GM12865 (cell line): ENCODE results near the gene CSF2.

Experiments
- DNase-seq: peaks from one replicate; pipeline ENCODE4 v3.0.0; 2010; ENCODE audit warnings: low read depth
- H3K4me3 ChIP-seq: 2 replicates; pipeline ENCODE4 v1.5.1; 2011; ENCODE audit warnings: mild to moderate bottlenecking, low read depth, low read length, control low read depth
- TF ChIP-seq, protein P1 (sequence below): IDR thresholded peaks from 2 replicates; pipeline ENCODE4 v1.5.1; 2011; ENCODE audit warnings: low read length, control low read depth, low read depth, inconsistent platforms; ENCODE audit not compliant: insufficient read depth; ENCODE audit errors: missing control alignments

The CSF2 gene

DNA sequence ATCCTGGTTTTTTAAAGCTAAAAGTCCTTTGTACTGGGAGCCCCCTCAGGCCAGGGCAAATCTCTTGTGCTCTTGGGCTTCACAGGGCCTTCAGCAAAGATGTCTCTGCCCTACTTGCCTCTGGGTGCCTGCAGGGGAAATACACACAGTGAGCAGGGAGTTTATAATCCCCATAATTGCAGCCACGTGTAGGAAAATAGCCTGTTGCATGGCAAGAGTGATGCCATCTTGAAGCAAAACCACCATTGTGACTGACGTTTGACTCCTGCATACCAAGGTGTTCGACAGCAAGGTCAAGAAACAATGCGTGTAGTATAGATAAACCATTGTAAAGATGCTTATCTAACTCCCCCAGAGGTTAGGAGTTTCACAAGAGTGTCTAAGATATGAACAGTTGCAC lies 24.5 kb upstream of the CSF2 start:
- no peak overlapping the region for H3K4me3 ChIP-seq
- DNase-seq: no peak
- TF ChIP-seq, protein P1, sequence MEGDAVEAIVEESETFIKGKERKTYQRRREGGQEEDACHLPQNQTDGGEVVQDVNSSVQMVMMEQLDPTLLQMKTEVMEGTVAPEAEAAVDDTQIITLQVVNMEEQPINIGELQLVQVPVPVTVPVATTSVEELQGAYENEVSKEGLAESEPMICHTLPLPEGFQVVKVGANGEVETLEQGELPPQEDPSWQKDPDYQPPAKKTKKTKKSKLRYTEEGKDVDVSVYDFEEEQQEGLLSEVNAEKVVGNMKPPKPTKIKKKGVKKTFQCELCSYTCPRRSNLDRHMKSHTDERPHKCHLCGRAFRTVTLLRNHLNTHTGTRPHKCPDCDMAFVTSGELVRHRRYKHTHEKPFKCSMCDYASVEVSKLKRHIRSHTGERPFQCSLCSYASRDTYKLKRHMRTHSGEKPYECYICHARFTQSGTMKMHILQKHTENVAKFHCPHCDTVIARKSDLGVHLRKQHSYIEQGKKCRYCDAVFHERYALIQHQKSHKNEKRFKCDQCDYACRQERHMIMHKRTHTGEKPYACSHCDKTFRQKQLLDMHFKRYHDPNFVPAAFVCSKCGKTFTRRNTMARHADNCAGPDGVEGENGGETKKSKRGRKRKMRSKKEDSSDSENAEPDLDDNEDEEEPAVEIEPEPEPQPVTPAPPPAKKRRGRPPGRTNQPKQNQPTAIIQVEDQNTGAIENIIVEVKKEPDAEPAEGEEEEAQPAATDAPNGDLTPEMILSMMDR: no peak

DNA sequence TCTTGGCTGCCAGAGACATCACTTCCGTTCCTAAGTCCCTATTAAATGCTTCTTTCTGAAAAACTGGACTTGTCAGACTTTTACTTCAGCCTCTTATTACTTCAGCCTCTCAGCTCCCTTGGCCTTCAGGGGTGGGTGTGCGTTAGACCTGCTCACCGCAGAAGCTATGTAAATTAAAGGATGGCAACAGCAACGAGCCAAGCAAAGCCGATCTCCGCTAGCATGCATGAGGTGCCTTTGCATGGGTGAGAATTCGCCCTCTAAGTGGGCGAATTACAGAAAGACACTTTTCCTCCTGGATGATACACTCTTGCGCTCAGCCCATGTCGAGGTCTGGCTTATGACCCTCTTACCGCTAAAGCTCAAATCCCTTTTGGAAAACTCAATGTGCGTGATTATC lies 24.0 kb upstream of the CSF2 start:
- no peak overlapping the region for H3K4me3 ChIP-seq
- no peak for DNase-seq
- TF ChIP-seq, protein P1: no peak

DNA sequence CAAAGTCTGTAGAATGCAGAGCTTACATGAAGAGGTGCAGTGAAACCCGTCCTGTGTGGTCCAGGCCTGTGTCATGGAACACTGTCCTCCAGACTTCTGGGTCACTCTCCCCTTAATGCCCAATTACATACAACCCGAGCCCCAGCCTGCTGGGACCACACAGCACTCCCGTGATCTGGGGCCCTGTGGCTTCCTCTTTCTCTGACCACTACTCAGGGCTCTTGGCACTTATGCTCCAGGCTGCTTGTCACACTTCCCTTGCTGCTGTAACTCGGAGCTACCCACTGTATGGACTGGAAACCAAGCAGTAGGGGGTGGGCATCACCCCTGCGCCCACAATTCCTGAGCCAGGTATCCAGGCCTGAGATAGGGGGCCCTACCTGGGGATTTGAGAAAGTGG lies 23.5 kb upstream of the CSF2 start:
- TF ChIP-seq, protein P1: no peak
- no peak for DNase-seq
- no peak overlapping the region for H3K4me3 ChIP-seq

DNA sequence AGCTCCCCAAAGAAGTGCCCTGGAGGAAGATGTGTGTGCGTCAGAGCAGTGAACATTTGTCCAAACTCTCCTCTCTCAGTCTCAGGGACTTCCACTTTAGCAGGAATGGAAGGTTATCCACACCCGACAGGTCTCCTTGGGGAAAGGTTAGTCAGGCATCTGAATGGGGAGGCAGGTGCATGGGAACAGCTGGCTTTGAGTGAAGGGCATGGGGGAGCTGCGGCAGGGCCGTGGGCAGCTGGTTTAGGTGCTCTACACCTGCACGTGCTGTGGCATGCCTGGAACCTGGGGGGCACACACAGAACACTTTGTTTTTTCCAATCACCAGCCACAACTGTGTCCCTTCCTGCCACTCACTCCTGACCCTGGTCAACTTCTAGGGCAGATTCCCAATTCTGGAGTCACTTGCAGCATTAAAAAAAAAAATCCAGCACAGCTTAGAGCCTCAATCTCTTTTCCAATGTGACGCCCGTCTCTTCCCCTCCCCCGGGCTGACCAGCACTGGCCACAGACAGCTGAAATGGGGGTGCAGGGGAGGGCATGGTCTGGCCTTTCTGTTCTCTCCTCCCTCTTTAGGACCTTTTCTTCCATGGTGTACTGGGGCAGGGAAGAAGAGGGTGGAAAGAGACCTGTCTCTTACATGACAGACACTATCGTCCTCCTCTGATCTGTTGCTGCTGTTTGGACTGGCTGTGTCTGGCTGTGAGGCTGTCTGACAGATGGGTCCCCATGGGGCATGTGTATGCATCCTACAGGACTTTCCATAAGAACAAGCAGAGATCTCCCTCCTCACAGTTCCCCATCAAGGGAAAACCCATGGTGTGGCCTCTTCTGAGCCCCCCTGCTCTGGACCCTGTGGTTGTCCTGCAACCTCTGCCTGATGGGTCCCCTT lies 22.7 kb upstream of the CSF2 start:
- TF ChIP-seq, protein P1: no peak
- DNase-seq: no peak

DNA sequence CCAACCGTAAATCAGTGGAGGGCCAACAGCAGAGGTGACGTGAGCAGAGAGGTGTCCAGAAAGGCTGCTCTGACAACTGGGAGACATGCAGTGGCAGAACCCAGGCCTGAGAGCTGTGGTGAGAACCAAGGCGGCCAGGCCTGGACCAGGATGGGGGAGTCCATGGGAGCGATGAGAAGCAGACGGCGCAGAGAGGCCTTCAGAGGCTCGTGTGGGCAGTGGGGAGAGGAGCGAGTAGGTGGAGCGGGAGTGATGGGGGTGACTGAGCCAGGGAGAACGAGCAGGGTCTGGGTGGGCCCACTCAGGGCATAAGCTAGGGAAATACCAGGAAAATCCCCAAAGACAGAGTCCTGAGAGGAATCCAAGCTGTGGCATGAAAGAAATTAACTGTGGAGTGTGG lies 21.1 kb upstream of the CSF2 start:
- no peak overlapping the region for H3K4me3 ChIP-seq
- TF ChIP-seq, protein P1: no peak
- no peak for DNase-seq

More for the DNA sequence above, 22.7 kb upstream of the CSF2 start:
- no peak overlapping the region for H3K4me3 ChIP-seq

DNA sequence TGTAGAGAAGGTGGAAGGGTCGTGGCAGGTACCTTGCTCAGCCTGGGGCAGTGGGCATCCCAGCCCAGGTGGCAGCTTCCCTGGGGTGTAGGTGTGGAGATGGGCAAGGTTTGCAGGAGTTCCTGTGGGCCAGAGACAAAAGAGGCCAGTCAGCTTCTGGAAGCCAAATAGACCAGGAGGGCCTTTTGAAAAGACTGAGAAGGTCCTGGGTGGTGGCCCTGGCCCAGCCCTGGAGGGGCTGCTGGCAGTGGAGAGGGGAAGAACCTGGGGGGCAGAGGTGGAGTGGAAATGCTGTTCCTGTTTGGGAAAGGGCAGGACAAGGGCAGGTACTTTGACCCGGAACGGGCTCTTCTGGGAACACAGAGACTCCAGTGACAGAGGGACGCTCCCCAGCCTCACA lies 20.1 kb upstream of the CSF2 start:
- DNase-seq: no peak
- no peak overlapping the region for H3K4me3 ChIP-seq
- TF ChIP-seq, protein P1: no peak
